GM19328 (cell line): ENCODE data around the gene CLEC16A.
"Not testable (repeated sequence)": the region's sequence is repeated elsewhere in the genome, so short reads cannot be mapped to it uniquely, and the experiment has no call there.

Source experiments
- ATAC-seq: cut with Tn5 transposase; IDR thresholded peaks from one replicate; pipeline ENCODE4 v1.9.1; 2021; ENCODE audit warnings: mild to moderate bottlenecking, moderate library complexity; ENCODE audit not compliant: unreplicated experiment

Gene CLEC16A

DNA sequence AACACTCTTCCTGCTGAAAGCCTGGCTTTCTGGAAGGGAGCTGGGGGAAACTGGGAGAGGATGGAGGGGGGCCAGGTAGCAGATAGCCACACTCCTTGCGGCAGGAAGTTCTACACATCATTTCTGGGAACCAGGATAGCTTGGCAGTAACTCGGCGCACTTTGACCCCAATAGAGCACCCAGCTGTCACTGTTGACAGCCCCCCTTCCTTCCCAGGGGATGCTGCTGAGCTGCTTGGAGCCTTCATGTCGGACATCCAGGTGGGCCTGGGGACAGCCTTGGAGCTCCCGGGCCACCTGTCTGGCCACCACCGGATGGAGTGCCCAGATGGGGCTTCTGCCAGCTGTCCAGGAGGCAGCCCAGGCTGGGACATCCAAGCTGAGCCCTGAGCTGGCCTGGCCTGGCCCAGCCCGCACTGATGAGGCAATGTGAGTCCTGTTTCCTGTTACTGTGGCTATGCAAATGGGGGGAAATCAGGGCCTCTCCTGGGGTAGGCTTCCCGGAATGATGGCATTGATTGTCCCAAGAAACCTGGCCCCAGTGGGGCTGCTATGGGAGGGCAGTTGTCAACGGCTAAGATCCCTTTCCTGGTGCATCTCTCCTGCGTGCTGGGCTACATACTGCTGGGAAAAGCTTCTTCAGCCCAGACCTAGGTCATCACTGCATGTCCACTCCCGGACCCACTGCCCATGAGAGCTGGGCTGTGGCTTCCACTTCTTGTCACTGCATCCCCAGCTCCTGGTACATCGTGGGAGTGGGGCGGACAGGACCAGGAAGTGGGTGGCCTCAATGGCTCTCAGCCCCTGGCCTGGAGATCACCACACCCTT is 261.6 kb downstream of the CLEC16A start:
- ATAC-seq: no peak

DNA sequence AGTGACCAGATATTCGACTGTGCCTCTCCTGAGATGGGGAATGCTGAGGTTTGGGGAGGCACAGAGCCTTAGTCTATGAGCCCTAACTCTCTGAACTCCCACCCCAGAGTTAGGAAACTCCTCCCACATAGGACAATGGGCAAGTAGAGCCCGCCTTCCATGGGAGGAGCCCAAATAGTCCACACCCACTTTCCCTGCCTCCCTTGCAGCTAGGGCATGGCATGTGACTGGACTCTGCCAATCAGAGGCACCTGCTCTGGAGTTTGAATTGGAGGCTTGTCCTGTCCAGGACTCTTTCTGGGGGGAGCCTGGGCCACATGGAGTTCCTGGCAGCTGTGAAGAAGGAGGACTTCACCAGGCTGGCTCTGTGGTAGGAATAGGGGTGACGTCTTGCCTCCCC is 263.3 kb downstream of the CLEC16A start:
- ATAC-seq: no peak

DNA sequence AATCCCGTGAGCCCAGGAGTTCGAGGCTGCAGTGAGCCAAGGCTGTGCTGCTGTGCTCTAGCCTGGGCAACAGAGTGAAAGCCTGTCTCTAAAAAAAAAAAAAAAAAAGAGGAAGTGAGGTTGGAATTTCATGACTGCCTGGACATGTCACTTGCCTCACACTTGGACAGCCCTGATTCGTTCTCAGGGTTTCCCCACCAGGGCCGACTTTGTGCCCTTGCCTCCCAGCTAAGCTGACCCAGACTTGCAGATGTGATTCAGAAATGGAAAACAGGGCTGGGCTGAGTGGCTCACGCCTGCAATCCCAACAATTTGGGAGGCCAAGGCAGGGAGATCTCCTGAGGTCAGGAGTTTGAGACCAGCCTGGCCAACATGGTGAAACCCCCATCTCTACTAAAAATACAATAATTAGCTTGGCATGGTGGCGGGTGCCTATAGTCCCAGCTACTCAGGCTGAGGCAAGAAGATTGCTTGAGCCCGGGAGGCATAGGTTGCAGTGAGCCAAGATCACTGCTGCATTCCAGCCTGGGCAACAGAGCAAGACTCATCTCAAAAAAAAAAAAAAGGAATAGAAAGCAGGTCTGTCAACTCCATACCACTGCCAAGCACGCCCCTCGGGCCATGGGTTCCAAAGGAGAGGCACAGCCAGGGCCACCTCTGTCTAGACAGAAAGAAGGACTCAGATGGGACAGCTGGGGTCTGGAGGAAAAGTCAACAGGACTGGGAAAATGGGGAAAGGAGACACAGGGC is 264.7 kb downstream of the CLEC16A start:
- no peak for ATAC-seq

DNA sequence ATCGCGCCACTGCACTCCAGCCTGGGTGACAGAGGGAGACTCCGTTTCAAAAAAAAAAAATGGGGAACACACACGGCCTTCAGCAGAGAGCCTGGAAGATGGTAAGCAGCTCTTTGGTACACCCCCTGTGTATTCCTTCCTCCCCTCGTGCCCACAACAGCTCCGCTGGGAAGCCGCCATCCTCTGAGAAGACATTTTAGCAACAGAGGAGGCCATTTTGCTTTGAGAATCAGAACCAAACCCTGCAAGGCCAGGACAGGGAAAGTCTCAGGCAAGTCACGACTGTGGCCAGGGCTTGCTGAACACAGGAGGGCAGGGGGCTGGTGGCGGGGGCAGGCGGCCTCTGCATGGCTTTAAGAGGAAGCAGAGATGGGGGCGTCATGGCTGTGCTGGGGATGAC is 265.9 kb downstream of the CLEC16A start:
- no peak for ATAC-seq

DNA sequence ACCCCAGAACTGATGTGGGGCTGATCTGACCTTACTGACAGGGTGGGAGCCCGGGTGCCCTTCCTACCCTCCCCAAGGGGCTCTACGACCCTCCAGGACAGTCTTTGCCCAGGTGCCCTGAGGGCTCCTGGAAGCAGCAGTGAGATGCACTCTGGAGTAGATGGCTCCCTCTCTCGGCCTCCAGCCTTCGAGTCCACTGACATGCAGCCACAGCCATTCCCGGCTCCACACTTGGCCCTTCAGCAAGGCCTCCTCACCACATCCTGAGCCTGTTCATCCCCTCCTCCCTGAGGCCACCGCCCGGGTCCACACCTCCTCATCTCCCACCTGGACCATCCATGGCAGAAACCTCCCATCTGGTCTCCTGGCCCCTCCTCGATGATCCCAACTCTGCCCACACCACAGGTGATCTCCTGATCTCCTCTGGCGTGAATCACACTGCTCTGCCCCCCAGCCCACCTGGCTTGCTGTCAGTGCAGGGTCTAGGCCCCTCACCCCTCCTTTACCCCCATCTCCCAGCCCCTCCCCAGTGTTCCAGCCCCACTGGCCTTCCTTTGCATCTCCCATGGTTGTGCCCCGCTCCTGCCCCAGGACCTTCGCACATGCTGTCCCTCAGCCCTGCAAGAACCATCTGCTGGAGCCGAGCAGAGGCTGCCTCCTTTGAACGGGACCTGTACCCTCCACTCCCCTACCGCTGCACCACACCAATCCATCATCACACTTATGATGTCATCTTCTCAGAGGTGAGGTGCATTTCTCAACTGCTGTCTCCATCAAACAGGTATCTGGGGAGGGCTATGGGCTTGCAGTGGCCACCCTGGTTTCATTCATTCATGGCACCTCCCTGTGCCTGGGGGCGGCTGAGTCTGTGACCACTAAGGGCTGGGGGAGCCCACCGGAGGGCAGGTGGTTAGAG is 267.0 kb downstream of the CLEC16A start:
- ATAC-seq: no peak

DNA sequence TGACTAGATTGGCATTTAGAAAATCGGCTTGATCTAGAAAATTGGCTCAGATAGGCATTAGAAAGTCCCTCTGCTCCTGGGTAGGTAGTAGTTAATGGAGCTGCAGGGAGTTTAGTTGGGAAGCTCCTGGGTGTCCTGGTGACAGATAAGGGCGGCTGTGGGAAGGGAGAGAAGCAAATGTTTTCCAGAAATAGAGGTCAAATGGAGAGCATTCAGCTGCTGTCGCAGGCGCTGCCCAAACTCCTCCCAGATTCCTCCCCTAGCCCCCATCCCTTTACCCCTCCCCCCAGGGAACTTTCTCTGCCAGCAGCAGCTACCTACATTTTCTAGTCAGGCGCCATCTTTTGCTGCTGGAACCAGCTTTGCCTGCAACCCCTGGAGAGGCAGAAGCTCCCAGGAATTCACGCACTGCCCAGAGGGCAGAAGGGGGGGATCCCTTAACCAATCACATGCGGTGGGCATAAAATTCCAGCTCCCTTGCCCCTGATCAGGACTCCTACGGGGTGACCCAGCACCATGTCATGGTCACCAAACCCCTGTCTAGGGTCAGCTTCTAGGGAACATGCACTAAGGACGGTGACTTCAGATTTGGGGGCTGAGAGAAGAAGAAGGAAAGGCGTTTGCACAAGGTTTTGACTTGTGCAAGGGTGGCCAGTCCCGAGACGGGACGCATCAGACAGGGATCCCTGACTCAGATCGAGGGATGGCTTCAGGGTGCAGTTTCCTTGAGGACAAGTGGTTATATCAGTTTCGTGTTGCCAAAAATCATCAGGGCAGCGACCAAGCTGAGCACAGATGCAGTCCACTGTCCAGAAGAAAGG is 267.8 kb downstream of the CLEC16A start:
- ATAC-seq: no peak

DNA sequence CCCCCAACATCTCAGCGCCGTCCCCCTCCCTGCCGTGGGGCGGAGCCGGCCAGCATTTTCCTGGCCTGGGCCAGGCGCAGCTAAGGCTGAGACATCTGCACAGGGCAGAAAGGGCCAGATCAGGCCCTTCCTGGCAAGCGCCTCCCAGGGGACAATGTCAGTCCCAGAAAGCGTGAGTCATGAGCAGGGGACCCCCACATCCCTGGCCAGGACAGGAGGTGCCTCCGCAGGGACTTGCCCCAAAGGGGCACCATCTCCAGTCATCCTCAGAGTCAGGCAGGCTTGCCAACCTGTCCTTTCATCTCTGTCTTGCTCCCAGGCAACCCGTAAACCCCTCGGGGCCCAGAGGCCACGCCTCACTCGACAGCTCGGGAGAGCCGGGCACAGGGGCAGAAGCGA is 268.4 kb downstream of the CLEC16A start:
- no peak for ATAC-seq

DNA sequence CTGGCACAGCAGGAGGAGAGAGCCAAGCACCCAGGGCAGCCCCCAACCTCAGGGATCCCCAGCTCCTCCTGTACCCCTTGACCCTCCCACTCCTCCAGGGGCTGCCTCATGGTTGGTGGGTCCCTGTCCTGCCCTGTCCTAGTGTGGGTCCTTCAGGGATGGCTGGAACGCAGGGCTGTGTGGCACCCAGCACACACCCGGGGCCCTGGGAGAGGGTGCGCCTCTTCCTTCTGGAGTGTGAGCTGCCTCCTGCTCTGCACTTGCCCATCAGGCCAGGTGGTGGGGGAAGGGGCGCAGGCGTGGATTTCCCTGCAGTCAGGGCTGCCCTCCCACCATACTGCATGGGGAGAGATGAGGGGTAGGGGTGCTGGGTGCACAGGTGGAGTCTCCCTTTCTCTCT is 269.0 kb downstream of the CLEC16A start:
- ATAC-seq: no peak

DNA sequence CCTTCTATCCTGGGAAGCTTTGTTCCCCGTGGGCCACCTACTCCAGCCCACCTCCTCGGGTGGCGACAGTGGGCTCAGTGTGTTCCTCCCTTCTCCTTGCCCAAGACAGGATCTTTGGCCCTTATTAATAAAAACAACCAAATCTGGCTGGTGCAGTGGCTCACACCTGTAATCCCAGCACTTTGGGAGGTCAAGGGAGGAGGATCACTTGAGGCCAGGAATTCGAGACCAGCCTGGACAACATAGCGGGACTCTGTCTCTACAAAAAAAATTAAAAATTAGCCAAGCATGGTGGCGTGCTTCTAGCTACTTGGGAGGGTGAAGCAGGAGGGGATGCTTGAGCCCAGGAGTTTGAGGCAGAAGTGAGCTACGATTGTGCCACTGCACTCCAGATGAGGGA is 269.4 kb downstream of the CLEC16A start:
- ATAC-seq: no peak

DNA sequence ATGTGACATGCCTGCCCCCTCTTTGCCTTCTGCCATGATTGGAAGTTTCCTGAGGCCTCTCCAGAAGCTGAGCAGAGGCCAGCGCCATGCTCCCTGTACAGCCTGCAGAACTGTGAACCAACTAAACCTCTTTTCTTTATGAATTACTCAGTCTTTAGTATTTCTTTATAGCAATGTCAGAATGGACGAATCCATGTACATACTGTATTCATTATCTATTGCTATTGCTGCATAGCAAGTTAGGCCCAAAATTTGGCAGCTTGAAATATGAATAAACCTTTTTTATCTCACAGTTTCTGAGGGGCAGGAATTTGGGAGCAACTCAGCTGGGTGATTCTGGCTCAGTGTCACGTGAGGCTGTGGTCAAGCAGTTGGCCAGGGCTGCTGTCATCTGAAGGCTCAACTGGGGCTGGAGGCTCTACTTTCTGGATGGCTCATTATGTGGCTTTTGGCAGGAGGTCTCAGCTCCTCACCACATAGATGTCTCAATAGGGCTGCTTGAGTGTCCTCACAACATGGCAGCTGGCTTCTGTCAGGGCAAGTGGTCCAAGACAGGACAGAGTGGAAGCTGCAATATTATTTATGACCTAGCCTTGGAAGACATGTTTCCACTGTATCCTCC is 271.7 kb downstream of the CLEC16A start:
- ATAC-seq: no peak

DNA sequence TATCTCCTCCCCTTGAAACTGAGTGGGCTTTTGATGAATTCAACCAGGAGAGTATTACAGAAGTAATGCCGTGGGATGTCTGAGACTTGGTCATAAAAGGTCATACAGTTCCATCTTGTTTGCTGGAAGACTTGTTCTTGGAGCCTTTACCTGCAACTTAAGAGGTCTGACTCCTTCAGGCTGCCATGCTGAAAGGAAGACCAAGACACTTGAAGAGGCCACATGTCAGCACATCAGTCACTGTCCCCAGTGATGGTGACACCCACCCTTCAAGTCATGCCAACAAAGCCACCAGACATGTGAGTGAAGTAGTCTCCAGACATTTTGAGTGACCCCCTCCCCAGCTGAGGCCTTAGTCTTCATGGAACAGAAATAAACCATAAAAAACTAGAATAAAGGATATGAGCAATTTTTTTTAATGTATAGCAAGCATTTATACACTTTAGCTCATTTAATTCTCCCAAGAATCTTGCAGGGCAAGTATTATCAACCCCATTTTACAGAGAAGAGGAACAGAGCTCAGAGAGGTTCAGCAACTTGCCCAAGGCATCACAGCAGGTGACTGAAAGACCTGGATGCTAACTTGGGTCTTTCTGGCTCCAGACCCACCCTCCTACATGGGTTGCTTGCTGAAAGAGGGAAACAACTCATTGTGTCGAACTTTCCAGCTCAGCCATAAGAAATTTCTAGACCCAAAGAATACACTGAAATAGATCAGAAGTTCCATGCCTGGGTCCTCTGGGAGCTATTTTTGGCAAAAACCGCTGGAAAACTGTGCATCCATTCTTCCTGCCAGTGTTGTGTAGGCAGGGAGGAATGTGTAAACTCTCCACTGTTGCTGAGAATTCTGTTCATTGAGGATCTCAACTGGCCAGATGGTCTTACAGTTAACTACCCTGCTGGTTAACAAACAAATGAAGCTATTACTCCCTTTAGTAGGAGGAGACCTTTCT is 273.6 kb downstream of the CLEC16A start:
- ATAC-seq: no peak

DNA sequence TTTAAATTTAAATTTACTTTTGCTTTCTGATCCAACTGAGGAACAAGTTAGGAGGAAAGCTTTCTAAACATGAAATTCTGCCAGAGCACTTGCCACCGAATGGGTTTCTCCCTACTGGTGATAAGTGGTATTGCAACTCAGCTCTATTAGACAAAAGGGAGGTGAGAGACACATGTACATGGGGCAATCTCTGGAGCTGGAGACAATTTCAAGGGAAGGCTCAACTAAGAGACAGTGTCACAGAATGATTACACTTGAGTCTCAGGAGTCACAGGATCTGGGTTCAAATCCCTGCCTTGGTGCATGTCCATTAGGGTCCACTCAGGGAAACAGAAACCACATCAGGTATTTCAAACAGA is 274.2 kb downstream of the CLEC16A start:
- ATAC-seq: no peak

DNA sequence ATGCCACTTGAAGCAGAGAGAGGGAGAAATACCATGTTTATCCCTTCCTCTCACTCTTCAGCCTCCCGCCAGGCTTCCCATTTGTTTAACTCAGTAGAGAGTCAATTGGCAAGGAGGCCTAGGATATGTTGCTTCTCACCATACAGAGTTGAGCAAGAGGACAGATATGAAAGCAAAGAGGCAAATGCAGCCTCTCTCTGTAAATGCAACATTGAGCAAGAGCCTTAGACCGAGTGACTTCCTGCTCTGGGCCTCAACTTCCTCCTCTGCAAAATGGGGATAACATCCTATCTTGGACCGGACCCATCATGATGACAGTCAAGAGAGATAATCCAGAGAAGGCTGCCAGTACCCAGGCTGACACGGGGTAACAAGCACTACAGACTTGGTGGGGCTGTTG is 274.8 kb downstream of the CLEC16A start:
- ATAC-seq: no peak

DNA sequence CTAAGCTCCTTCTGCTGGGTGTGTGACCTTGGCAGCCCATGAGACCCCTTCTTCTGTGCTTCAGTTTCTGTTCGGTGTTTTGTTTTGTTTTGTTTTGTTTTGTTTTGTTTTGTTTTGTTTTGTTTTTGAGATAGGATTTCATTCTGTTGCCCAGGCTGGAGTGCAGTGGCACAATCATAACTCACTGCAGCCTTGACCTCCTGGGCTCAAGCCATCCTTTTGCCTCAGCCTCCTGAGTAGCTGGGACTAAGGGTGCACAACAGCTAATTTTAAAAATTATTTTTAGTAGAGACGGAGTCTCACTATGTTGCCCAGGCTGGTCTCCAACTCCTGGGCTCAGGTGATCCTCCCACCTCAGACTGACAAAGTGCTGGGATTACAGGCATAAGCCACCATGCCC is 276.1 kb downstream of the CLEC16A start:
- ATAC-seq: not testable (repeated sequence)

DNA sequence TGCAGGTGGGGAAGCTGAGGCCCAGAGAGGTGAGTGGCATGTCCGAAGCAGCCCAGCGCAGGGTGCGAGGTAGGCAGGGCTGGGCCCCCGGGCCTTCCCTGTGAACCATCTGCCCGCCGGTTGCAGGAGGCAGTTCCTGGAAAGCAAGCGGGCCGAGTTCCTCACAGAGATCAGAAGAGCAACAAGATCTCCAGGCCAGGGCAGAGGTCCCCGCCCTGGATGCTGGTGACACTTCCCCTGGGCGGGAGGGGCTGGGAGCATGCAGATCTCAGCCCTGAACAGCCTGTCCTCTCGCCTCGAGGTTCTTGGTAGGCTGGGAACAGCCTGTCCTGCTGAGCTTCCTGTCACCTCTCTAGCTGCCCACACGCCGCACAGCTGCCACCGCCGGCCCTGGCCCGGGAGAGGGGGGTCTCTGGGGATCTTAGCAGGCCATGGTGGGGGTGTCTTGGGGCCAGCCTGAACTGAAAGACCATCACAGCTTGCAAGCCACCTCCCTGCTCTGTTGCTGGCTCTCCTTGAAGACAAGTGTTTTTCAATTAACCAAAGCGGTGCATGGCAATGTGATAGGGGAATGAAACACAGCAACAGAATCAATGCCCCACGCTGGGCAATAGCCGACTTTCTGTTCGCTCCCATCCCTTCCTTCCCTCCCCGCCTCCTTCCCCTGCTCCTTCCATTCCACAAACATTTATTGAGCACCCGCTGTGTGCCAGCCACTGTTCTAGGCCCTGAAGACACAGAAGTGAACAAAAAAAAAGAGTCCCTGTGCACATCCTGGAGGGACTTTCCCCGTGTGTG is 279.9 kb downstream of the CLEC16A start:
- ATAC-seq: no peak

DNA sequence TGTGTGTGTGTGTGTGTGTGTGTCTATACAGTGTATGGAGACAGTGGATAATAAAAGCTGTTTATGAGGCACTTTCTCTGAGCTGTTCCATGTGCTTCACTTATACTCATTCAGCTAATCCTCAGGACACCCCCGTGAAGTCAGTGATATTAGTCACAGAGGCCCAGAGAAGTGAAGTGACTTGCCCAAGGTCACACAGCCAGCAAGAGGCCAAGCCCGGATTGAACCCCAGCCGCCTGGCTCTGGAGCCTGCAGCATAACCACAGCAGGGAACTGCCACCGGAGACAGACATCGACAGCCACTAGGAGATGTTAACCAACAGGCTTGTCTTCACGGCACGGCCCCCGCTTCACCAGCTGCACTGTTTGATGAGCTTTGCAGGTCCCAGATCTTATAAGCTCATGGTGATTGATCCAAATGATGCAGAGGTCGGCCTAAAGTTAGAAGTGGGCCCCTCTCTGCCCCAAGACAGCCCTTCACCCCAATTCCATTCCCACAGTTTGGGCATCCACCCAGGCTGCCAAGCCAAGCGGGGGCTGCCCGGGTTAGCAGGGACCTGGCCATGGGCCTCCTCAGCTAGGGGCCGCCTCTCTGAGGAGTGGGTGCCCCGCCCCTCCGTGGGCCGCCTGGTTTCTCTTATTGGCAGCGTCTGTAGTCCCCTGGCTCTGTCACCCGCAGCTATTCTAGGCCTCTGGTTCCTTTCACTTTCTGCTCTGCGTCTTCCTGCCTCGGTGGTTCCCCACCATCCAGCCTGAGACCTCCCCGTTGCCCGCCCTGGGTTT is 280.7 kb downstream of the CLEC16A start:
- peak; percentile 80 for ATAC-seq
